HG03175 (cell line): ENCODE data around the gene KLHL36.

Experiments used
- ATAC-seq: cut with Tn5 transposase; IDR thresholded peaks from one replicate; pipeline ENCODE4 v1.9.1; 2021; ENCODE audit warnings: mild to moderate bottlenecking, moderate library complexity; ENCODE audit not compliant: unreplicated experiment

Gene KLHL36

GRCh38 chr16:84647828-84648594 is at the start of gene KLHL36:
Gene KLHL36, plus strand, starts transcription at chr16:84648511. Its CDS starts 2,357 bp downstream, at chr16:84650868.
- ATAC-seq = peak; percentile 82

GRCh38 chr16:84599521-84600202 is 48.6 kb upstream of the KLHL36 start:
- ATAC-seq = no peak

GRCh38 chr16:84600343-84601229 is 47.7 kb upstream of the KLHL36 start:
- ATAC-seq = peak; percentile 73

GRCh38 chr16:84603140-84603816 is 45.0 kb upstream of the KLHL36 start:
- no peak for ATAC-seq

- no peak for ATAC-seq
Observed at GRCh38 chr16:84603940-84604339, 44.4 kb upstream of the KLHL36 start.

GRCh38 chr16:84604477-84605013 is 43.8 kb upstream of the KLHL36 start:
- ATAC-seq = no peak

GRCh38 chr16:84605339-84605848 is 42.9 kb upstream of the KLHL36 start:
- ATAC-seq = no peak

GRCh38 chr16:84606081-84606875 is 42.0 kb upstream of the KLHL36 start:
- ATAC-seq = no peak

- no peak for ATAC-seq
Observed at GRCh38 chr16:84607061-84607460, 41.2 kb upstream of the KLHL36 start.

- peak; percentile 60 for ATAC-seq
Observed at GRCh38 chr16:84607694-84608093, 40.6 kb upstream of the KLHL36 start.

GRCh38 chr16:84608282-84608681 is 40.0 kb upstream of the KLHL36 start:
- no peak for ATAC-seq

- no peak for ATAC-seq
Observed at GRCh38 chr16:84609563-84610177, 38.6 kb upstream of the KLHL36 start.

GRCh38 chr16:84610376-84610775 is 37.9 kb upstream of the KLHL36 start:
- no peak for ATAC-seq

- ATAC-seq = no peak
Observed at GRCh38 chr16:84611041-84611440, 37.3 kb upstream of the KLHL36 start.

GRCh38 chr16:84612686-84613085 is 35.6 kb upstream of the KLHL36 start:
- no peak for ATAC-seq

- ATAC-seq = no peak
Observed at GRCh38 chr16:84613408-84614072, 34.8 kb upstream of the KLHL36 start.

GRCh38 chr16:84614073-84614459 is 34.2 kb upstream of the KLHL36 start:
- ATAC-seq = no peak

- no peak for ATAC-seq
Observed at GRCh38 chr16:84614623-84614967, 33.7 kb upstream of the KLHL36 start.
